GM12874 (cell line): Measurements from ENCODE around the gene NUMA1.

Experiments used
- CTCF ChIP-seq: IDR thresholded peaks from 2 replicates; pipeline ENCODE4 v1.5.1; 2011; ENCODE audit warnings: low read depth, mild to moderate bottlenecking, control low read depth, low read length, moderate library complexity; ENCODE audit not compliant: insufficient read depth

Gene NUMA1

GRCh38 chr11:72040491-72041363 is 39.6 kb downstream of the NUMA1 start:
- no peak for TF ChIP-seq CTCF

- TF ChIP-seq CTCF = no peak
Observed at GRCh38 chr11:72039856-72040401, 40.4 kb downstream of the NUMA1 start.

- no peak for TF ChIP-seq CTCF
Observed at GRCh38 chr11:72039031-72039855, 41.1 kb downstream of the NUMA1 start.

GRCh38 chr11:72038491-72038890 is 41.9 kb downstream of the NUMA1 start:
- no peak for TF ChIP-seq CTCF

GRCh38 chr11:72037554-72038311 is 42.6 kb downstream of the NUMA1 start:
- no peak for TF ChIP-seq CTCF

GRCh38 chr11:72036687-72037086 is 43.7 kb downstream of the NUMA1 start:
- no peak for TF ChIP-seq CTCF
